ENCODE measurements around the gene LEPROT.
"Not testable (repeated sequence)": the region's sequence is repeated elsewhere in the genome, so short reads cannot be mapped to it uniquely, and the experiment has no call there.

Gene LEPROT

DNA sequence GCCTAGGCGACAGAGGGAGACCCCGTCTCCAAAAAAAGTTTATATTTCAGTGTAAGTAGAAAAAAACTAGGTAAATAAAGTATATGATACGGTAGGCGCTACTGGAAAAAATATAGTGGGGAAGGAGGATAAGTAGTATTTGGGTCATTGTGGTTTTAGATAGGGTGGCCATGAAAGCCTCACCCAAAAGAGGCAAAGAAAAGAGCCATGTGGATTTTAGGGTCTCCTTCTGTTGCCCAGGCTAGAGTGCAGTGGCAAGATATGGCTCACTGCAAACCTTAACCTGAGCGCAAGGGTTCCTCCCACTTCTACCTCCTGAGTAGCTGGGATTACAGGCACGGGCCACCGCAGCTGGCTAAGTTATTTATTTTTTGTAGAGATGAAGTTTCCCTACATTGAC lies 17.1 kb downstream of the LEPROT start:
- DNase-seq (ENCODE audit: low read depth, low spot score): no peak

DNA sequence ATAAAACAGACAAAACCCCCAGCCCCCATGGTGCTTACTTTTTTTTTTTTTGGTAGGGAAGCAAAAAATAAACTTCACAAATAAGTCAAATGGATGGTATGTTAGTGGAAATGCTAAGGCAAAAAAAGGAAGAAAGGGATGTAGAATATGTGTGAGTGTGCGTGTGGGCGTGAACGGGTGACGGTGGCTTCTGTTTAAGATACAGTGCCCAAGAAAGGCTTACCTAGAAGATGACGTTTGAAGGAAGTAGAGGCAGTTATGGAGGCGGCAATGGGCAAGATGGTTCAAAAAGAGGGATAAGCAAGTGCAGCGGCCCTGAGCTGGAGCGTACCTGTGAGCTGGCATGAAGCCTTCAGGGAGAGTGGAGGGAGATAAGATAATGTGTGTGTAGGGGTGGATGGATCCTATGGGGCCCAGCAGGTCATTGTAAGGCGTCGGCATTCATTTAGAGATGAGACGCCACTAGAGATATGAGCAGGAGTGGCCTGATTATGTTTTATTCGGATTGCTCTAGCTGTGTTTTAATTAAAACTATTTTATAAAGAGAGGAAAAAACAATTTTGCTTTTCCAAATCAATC lies 19.9 kb downstream of the LEPROT start:
- DNase-seq (ENCODE audit: low read depth, low spot score): no peak

DNA sequence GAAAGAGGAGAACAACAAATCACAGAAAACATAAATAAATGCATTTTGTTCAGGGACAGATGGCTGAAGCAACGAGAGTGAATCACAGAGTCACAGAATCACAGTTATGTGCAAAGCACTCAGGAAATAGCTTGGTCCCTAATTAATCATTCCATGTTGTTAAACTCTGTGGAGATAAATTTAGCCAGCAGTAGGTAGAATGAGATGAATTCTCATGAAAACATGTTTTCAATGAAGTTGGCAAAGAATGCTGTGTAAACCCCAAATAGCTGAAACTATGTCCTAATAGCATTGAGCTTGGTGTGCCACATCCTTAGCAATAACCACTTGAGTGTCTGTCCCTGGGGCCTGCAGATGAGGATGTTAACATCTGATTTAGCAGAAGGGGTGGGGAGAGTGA lies 20.4 kb downstream of the LEPROT start:
- DNase-seq (ENCODE audit: low read depth, low spot score): no peak

DNA sequence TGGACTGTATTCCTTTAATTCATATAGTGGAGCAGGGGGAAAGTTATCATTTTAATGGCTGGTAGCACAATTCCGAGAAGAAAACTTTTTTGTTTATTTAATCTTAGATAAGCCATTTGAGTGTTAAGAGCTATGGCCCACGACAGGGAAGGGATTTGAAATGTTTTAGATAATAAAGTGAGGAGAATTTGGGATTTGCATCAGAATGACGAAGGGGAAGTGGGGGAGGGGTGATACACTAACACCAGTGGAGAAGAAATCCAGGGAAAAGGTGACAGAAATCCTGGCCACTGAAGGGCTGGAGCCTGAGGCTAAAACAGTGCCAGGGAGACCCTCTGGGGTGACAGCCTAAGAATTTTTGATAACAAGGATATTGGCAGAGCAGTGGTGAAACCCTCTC lies 21.0 kb downstream of the LEPROT start:
- no peak for DNase-seq (ENCODE audit: low read depth, low spot score)

DNA sequence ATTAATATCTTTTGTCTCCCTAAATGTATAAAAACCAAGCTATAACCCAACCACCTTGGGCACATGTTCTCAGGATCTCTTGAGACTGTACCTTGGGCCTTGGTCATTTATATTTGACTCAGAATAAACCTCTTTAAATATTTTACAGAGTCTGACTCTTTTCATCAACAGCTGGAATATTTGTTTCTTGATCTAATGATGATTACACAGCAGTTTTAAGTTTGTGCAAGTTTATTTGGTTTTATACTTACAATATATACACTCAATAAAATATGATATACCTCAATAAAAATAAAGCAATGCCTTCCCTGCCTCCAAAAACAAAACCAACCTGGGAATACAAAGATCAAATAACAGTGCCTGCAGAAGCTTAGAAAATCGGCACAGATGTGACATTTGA lies 22.0 kb downstream of the LEPROT start:
- no peak for DNase-seq (ENCODE audit: low read depth, low spot score)

DNA sequence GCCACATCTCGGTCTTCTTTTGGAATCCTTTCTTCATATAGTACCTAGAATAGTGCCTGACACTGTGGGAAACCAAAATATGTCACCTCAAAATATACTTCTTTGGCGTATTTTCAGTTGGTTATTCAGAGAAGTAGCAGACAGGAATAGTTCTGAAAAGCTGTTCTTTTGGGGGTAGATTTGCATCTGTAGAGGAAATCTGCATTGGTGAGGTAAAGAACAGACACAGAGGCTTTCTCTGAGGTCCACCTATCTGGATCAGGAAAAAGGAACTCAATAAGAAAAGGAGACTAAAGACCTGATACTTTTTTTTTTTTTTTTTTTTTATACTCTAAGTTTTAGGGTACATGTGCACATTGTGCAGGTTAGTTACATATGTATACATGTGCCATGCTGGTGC lies 23.2 kb downstream of the LEPROT start:
- DNase-seq (ENCODE audit: low read depth, low spot score): no peak

DNA sequence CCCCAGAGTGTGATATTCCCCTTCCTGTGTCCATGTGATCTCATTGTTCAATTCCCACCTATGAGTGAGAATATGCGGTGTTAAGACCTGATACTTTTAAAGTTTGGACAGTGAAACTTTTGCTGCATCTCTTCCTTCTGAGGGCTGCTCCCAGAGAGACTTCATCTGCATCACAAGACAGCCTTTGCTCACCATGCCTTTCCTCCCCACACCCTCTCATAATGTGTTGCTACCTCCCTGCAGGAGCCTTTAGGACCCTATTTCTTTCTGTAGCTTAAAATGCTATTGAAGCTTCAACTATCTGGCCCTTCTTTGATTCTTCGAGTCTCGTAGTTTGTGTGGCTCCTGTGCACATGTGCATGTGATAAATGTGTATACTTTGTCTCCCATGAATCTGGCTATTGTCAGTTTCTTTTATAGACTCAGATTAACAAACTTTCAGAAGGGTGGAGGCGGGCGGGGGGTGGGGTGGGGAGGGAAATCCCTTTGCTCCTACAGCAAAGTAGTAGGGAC lies 23.7 kb downstream of the LEPROT start:
- DNase-seq (ENCODE audit: low read depth, low spot score): no peak

DNA sequence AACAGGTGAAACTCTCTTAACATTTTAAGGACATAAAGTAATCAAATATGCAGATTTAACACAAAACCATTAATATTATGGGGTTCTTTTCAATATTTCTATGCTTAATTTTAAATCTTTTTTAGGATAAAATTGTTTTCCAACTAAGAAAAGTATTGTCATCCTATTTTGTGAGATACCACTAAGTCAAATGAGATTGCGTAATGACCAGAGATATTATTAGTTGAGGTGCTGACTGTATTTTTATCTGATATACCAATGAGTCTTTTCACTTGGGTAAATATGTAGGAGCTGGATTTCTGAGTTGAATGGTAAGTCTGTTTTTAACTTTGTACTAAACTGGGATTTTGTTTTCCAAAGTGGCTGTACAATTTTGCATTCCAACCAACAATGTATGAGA lies 25.4 kb downstream of the LEPROT start:
- DNase-seq (ENCODE audit: low read depth, low spot score): no peak

DNA sequence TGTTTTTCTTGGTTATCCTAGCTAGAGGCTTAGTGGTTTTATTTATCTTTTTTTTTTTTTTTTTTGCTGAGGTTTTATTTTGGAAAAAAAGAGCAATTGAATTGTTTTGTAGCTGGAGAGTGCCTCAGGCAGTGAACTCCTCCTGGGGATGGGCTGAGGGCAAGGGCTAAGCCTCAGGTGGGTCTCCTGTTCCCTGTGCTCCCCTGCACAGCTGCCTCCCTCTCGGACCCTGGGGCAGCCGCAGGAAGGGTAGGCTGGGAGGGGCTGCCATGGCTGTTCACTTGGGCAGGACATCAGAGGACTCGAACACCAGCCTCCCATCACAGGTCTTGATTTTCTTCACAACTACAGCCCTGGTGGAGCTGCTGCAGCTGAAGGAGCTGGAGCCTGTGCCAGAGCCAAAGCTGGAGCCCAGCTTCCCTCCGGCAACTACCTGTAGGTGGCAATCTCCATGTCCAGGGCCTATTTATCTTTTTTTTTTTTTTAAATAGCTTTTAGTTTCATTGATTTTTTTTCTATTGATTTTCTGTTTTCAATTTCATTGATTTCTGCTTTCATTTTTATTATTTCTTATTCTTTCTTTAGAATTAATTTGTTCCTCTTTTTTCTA lies 28.9 kb downstream of the LEPROT start:
- DNase-seq (ENCODE audit: low read depth, low spot score): no peak

DNA sequence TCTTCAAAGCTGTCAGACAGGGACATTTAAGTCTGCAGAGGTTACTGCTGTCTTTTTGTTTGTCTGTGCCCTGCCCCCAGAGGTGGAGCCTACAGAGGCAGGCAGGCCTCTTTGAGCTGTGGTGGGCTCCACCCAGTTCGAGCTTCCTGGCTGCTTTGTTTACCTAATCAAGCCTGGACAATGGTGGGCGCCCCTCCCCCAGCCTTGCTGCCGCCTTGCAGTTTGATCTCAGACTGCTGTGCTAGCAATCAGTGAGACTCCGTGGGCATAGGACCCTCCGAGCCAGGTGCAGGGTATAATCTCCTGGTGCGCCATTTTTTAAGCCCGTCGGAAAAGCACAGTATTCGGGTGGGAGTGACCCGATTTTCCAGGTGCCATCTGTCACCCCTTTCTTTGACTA lies 35.2 kb downstream of the LEPROT start:
- not testable (repeated sequence) for DNase-seq (ENCODE audit: low read depth, low spot score)

DNA sequence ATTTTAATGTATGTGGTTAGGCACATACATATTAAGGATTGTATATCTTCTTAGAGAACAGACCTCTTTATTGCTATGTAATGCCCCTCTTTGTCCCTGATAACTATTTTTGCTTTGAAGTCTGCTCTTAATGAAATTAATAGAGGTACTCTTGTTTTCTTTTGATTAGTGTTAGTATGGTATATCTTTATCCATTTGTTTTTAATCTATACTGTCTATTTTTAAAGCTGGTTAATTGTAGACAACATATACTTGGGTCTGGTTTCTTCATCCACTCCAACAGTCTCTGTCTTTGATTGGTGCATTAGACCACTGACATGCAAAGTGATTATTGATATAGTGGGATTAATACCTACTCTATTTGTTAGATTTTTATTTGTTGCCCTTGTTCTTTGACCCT lies 36.0 kb downstream of the LEPROT start:
- no peak for DNase-seq (ENCODE audit: low read depth, low spot score)

DNA sequence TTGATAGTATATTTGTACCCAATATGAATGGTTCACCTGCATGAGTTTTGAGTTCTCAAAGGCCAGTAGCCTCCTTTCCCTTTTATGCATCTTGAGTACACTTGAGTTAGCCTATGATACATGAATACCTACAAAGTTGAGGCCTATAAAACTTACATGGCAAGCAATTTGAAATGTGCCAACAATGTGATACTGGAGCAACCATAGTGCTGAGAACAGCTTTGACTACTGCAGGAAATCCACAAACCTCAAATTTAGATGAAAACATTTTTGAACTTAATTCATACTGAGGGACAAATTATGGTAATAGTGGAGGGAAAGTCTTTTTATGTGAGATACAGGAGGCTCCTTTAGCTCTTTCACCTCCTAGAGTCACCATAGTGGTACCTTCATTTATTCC lies 37.4 kb downstream of the LEPROT start:
- no peak for DNase-seq (ENCODE audit: low read depth, low spot score)

DNA sequence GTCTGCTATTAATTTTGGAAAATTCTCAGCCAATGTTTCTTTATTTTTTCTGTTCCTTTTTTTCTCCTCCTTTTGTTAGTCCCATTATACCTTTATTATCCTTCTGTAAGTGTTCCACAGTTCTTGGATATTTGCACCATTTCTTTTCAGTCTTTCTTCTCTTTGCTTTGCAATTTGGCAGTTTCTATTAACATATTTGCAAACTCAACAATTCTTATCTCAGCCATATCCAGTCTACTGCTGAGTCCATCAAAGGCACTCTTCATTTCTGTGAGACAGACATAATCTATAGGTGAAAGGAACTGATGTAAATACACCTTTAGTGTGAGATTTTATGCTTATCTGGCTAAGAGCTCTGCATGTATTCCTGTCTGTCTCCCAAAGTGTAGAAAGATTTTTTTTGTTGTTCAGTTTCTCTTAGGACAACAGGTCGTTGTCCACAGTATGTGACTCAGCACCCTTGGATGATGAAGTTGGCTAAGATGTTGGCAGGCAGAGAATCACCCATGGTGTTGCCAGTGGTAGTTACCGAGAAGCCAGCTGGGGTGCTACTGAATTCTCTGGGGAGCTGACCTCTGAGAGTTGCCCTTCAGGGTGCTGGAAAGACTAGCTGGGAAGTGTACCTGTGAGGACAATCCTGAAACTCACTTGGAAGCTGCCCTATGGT lies 38.4 kb downstream of the LEPROT start:
- no peak for DNase-seq (ENCODE audit: low read depth, low spot score)

DNA sequence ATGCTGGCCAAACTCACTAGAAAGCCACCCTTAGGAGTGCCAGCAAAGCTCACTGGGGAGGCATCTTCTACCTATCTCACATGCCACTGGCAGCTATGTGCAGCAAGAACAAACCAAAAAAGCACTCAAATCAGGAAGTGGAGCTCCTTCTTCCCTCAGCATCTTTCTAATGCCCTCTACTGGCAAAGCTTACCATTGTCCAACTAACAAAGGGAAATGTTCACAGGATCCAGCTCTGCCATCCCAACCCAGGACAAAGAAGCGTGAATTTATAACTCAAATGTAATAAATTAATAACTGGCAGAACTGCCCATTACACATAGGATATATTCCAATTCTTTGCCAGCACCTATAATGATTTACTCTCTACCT lies 38.9 kb downstream of the LEPROT start:
- no peak for DNase-seq (ENCODE audit: low read depth, low spot score)

DNA sequence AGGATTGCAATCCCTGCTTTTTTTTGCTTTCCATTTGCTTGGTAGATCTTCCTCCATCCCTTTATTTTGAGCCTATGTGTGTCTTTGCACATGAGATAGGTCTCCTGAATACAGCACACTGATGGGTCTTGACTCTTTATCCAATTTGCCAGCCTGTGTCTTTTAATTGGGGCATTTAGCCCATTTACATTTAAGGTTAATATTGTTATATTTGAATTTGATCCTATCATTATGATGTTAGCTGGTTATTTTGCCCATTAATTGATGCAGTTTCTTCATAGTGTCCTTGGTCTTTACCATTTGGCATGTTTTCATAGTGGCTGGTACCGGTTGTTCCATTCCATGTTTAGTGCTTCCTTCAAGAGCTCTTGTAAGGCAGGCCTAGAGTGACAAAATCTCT lies 45.4 kb downstream of the LEPROT start:
- DNase-seq (ENCODE audit: low read depth, low spot score): not testable (repeated sequence)

DNA sequence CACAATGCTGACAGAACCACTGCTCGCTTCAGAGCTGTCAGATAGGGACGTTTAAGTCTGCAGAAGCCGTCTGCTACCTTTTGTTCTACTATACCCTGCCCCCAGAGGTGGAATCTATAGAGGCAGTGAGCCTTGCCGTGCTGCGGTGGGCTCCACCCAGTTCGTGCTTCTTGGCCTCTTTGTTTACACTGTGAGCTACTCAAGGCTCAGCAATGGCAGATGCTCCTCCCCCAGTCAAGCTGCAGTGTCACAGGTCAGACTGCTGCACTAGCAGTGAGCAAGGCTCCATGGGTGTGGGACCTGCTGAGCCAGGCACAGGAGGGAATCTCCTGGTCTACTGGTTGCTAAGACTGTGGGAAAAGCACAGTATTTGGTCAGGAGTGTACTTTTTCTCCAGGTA lies 47.1 kb downstream of the LEPROT start:
- DNase-seq (ENCODE audit: low read depth, low spot score): no peak

DNA sequence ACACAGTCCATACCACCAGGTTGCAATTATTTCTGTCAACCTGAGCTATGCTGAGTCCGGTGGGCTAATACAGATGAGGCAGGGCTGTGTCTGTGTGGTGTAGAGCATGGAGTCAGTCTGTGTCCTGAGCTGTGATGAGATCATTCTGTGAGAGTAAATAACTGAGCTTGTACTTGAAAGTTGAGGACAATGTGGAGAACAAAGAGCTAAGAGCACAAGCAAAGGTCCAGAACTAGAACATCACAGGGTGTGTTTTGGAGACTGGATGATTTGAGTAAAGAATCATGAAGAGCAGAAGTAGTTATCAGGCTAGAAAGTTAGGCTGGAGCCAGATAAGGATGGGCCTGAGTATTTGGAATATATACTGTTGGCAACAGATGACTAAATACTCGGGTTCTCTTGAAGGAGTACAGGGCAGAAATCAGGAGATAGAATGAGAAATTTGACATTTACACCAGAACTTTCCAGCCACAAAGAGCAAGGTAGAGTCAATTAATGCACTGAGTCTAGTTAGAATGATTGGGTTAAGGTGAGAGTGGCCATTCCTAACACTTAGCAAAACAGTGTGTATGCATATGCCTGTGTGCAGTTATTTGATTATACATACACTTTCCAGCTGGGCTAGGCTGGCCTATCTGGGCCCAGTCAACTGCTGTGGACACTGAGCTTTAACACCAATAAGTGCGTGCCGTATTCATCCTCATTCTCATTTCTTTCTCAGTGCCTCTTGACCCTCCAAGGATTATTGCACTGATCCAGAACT lies 48.8 kb downstream of the LEPROT start:
- no peak for DNase-seq (ENCODE audit: low read depth, low spot score)

DNA sequence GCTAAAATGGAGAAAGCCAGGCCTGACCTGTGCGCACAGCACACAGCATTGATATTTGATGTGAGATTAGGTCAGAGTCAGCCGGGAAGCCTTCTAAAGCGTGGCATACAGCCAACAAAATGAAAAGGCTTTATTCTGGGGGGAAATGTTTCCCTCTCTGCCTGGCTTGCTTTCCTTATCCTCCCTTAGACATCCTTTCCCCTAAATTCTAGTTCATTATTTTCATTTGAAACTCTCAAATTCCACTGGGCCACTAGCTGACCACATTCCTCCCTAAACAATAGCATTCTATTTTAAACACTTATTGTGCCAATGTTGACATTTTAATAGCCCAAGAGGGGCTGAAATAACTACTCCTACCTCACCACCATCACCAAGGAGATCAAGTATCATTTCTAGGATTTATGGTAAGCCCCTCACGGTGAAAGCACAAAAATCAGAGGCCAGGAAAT lies 49.4 kb downstream of the LEPROT start:
- no peak for DNase-seq (ENCODE audit: low read depth, low spot score)

DNA sequence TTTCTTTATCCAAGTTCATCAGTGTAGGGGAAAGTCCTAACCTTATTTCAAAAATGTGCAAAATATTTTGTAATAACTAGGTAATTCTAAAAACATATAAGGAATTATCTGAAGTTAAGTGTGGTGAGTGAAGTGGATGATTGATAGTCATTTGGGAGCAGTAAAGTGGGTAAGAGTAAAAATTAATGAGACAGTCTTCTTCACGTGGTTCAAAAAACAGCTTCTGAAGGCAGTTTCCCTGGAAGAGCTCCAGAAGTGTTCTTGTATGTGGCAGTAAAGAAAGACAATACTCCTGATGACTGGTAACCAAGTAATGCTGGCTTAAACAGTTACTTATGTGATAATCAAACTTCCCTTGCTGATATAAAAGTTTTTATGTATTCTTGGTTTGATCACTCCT lies 50.3 kb downstream of the LEPROT start:
- DNase-seq (ENCODE audit: low read depth, low spot score): no peak

DNA sequence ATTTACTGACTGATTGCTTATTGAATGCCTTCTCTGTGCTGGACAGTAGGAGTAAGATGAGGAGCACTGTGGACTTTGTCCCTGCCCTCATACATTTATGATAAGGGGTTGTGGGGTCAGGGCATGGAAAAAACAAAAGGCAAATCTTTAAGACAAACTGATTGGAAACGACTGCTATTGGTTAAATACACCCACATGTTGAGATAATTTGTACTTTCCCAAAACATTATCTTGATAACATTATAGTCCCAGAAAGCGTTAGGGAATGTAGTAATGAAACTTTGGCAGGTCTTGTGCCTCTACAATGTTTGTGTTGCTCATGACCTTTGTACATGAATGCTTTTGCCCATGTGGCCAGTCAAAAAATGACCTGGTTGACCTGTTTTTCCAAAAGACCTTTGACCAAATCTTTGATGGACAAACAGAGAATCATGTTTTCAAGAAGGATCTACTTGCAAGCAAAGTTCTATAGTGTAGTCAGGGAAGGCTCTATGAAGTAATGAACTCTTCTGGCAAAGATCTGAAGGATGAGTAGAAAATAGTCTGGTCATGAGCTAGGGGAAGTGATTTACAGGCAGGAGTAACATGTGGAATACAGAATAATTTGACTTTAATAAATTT lies 50.9 kb downstream of the LEPROT start:
- DNase-seq (ENCODE audit: low read depth, low spot score): no peak

DNA sequence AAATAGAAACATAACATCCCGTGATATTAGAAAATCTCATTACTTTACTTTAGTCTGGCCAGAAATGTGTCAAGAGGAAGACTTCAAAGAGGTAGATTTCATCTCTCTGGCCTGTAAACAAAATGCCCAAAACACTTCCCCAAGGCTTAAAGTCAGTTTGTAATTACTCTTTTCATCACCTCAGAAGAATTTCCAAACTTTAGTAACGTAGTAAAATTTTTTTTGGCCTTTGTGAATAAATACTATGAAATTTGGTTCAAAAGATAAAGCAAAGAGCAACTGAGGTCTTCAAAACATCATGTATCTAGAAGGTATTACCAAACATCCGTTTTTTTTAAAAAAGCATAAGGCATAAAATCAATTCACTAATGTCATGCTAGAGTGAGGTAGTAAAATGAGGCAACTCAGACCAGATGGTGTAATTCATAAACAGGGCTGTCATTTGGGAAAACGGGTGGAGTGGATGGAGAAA lies 51.4 kb downstream of the LEPROT start:
- DNase-seq (ENCODE audit: low read depth, low spot score): no peak

DNA sequence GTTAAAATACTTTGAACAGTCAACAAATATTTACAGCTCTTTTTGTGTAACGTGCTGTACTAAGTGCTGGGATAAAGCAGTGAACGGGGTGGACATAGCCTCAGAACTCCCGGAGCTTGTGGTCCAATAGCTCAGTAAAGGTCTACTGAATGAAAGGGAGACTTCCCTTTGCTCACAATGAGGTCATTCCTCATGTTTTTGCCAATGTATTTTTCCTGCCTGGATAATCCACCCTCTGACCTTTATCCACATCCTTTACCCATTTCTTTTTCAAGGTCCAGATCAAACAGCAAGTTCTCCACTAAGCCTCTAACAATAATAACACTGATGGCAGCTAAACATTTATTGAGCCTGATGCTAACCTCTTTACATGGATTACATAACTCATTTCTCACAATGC lies 55.9 kb downstream of the LEPROT start:
- DNase-seq (ENCODE audit: low read depth, low spot score): no peak
